T-helper 2 cell treated with Interferon-gamma antibody and Interleukin-4, amounts not matched to agents 100 ng/mL and 5 ng/mL, for 36 hours (primary cell): Measurements from ENCODE around the gene CACNB2. TPM values are rescaled to one million over a fixed set of nuclear protein-coding genes. Genes with fewer than 3 reads are reported as not detected.

Source experiments
- intact Hi-C: fragments of 100-400 bp; cut with micrococcal nuclease; formaldehyde crosslinking; loops from one replicate; pipeline ENCODE4 v1.15.1; 2023
- total RNA-seq: library from RNA; stranded (reverse); gene quantifications from 2 replicates; pipeline ENCODE4 v1.2.3, GENCODE V29; 2022

Gene CACNB2
- total RNA-seq, 1 donor from 2014 or later = 0.14 TPM

DNA sequence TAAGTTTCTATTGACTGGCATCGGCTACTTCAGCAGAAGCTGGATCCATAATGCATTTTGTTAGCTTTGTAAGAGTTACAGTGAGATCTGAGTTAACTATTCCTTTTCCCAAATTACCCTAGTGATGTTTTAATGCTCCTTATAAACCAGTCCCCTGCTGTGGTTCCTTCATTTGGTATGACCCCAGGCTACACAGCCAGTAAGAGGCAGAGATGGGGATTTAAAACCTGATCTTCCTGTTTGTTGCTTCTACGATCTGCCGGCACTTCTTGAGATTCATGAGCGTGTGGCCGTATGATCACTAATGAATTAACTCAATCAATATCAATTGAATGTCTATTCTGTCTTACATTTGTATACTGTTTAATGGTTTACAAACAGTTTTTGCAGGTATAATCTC lies 86.1 kb downstream of the CACNB2 start:
- intact Hi-C loops = no loop called here

DNA sequence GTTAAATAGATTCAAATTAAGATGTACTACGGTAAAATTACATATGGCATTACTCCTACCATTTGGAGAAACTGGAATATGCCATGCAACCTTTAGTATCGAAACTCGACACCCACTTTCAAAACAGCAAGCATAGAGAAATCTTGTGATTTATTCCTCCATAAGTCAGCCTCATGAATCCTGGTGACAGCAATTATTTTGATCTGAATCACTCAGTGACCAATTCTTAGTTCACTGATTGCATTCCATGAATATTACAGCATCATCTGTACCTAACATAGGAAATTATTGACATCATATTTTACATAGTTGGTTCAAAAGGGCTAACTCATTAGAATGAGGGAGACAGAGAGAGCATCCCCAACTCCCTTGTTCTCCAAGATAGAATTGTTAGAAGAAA lies 89.6 kb downstream of the CACNB2 start:
- intact Hi-C loops = no loop called here

DNA sequence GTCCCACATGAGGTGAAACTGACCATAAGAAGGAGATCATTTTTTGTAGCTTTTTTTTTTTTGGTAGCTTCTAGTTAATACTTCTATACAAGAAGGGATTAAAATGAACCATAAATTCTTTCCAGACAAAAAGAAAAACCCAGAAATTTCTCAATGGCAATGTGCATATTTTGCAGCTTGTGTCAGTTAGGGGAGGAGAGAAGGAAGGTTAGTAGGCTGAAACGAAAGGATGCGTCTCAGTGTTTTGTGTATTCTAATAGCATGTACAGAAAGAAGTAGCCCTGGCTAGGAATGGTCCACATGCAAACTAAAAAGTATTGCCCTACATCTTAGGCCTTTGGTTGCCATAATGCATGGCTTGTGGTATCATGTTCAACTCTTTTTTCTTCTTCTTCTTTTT lies 90.6 kb downstream of the CACNB2 start:
- intact Hi-C loops = no loop called here

DNA sequence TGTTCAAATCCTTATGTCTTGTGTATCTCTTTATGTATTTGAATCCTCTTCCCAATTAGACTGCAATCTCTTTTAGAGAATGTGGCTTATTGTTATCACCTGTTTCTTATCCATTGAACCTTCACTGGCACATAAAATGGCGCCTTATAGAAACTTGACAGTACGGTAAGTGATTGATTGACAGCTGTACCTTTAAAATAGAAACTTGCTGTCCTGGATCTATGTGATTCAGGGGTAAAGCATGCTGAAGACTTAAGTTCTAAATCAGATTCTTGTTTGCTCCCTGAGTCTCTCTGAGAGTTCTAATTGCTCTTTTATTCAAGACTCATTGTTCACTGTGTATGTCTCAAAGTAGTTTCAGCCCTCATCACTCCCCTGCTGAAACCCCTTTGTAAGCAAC lies 91.3 kb downstream of the CACNB2 start:
- intact Hi-C loops = no loop called here

DNA sequence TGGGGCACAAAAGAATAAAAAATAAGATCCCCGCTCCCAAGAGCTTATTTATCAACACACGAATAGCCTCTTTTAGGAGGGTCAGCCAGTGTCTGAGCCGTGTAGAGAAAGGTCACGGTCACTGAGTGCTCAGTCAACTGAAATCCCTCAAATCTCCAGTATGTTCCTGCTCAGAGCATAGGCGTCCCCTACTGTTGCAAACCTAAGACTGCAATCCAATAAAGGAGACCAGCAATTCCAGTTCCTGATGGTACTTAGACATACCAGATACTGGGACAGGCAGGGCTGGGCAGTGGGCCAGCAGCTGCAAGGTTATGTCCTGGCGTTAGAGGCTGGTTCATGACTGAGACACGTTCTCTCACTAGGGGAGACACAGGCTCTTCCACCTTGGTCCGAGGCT lies 93.6 kb downstream of the CACNB2 start:
- intact Hi-C loops = no loop called here

DNA sequence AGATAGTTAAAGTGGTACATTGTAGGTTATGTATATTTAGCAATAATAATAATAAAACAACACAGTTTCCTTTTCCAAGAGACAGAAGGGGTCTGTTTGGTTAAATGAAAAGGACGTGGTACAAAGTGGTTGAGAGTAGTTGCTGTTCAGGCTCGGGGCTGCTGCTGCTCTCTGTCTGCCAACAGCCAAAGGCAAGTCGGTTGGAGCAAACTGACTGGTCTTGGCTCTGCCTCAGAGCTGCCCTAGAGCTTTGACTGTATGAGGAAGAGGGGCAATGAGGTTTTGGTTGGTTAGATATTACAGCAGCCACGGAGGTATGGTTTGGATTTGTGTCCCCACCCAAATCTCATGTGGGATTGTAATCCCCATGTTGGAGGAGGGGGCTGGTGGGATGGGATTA lies 95.3 kb downstream of the CACNB2 start:
- intact Hi-C loops = loop anchor here (5.0 kb wide), 1 partner anchor 323 kb away; no protein-coding TSS in a partner anchor

DNA sequence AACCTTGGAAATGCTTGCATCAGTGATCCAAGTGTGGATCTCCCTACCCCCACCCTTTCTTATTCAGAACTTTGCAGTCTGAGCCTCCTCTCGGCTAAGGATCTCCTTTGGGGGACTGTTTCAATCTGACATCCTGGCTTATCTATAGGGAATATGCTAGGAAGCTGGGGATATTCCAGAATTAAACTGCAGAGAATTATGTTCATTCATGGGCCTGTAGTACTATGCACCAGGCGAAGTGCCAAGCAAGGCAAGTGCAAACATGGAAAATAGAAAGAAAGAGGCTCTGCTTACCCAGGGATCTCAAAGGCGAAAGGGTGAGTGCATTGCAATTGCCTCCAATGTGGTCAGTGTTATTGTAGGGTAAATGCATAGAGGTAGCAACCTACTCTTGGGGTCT lies 96.5 kb downstream of the CACNB2 start:
- intact Hi-C loops = loop anchor here (5.0 kb wide), 1 partner anchor 324 kb away; no protein-coding TSS in a partner anchor

DNA sequence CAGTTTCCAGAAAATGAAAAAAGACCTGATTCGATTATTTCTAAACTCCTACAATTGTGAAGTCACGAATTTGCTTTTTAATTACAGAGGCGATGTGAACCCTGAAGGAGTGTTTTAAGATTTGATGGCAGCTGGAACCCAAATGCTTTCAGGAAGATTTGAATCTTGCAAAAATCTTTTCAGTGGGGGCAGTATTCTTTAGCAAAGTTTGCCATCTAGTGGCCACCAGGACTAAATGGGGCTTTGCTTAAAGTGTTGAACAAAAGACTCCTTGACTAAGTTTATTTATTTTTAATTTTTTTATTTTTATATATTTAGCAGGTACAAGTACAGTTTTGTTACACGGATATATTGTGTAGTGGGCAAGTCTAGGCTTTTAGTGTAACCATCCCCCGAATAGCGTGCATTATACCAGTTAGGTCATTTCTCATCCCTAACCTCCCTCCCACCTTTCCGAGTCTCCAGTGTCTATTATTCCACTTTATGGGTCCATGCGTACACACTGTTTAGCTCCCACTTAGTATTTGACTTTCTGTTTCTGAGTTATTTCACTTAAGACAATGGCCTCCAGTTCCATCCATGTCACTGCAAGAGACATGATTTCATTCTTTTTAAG lies 98.8 kb downstream of the CACNB2 start:
- intact Hi-C loops = loop anchor here (5.0 kb wide), 1 partner anchor 327 kb away; no protein-coding TSS in a partner anchor

DNA sequence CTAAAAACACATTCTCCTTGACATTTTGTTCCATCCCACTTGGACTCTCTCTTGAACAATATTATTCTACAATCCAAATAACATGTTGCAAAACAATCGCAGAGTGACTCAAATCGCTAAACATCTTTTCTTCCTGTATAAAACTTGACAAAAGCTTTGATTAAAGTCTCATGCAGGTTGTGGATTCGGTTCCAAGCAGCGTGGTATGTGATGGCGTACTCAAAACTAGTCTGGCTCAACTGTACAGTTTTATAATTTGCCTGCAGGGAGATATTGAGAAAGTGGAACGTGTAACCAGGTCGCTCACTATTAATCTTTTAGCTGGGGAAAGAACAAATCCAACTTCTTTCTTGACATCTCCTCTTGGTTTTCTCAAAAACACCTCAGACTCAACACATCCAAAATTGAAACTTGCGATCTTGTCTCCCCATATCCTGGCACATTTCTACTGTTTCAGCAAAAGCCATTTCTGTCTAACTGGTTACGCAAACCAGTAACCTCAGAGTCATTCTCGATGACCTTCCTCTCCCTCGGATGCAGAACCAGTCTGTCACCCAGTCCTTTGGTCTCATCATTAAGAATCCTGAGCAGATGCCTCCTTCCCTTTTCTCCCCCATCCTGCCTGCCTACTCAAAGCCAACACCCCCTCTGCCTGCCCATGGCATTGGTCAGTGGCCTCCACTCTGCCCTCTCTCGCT lies 100.1 kb downstream of the CACNB2 start:
- intact Hi-C loops = no loop called here

DNA sequence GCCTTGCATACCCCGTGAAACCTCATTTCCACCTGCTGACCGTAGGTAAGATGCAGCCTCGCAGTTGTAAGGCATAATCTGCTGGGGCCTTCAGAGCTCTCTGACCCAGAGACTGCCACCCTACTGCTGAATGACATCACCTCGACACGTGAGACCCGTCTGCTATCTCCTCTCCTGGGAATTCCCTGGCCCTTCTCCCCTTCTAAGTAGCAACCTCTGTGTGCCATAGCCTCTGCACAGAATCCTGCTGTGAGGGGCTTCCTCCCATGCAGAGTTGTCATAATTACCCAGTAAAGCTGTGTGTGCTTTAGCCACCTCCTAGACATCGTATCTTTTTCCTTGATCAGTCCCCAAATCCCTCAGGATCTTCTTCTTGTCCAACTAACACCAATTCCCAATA lies 106.7 kb downstream of the CACNB2 start:
- intact Hi-C loops = no loop called here

DNA sequence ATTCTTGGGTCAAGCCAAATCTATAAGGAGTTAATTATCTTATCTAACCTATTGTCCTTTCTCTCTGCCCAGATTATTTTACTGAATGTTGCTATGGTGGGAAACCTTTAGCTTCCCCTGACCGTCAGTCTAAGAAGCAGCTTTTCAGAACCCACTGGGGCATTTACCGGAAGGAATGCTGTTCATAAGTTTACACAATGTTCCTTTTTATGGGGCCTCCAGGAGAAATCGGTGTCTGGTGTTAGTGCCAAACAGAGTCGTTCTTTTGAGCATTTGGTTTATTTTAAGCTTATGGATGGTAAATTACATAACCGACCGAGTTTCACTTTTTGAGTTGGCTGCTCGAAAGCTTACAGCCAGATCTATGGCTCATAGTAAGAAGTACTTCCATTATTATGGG lies 111.9 kb downstream of the CACNB2 start:
- intact Hi-C loops = no loop called here

DNA sequence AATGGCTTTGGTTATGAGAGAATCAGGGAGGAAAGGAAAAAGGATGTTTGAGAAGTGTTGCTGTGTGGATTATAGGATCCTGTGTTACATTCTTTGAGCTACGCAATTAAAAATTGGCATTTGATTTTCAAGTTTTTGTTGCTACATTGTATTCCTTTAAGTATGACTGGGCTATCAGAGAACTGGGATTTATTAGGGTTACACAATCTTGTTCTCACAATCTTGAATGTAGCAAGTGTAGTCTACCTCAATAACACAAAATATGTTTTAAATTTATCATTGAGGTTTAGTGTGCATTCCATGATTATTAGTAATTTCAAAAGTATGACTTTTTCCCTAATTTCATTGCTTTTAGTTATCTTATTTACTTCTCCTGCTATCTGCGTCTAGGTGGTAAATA lies 113.9 kb downstream of the CACNB2 start:
- intact Hi-C loops = no loop called here

DNA sequence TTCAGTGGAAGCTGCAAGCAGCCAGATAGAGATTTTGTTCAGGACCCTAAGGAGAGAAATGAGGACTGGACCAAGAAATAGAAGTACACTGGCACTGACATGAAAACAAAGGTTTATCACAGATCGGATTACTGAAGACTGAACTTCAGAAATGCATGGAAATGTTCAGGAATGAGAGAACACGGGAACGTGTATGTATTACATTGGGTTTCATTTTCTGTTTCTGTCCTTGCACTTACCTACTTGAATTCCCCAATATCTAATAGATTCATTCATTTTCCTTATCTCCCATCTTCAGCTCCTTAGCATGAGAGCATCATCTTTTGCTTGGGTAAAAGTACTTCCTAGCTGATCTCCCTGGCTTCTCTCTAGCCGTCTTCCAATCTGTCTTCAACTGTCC lies 114.5 kb downstream of the CACNB2 start:
- intact Hi-C loops = no loop called here

DNA sequence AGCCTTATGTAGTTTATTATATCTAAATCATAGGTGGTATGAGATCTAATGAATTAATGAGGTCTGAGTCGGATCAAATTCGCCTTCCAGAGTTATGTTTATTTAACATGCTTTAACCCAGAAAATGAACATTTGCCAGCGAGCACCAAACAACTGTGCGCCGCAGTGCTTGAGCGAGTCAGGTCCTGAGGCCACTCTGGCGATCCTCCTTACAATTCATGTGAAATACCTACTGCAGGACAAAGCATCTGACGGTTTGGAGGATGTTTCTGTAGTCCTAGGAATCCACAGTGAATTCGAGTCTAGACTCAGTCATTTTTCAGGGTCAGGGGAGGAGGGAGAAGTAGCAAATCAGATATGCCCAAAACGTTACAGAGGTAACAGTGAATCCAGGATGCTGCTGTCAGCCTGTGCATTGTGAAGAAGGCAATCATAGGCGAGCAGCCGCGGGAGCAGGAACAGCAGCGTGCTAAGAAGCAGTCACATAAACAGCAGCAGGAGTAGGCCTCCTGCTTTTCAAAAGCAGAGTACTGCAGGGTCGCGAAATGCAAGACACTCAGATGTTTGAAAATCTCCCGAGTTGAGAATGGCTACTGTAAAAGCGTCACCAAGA lies 120.2 kb downstream of the CACNB2 start:
- intact Hi-C loops = no loop called here

DNA sequence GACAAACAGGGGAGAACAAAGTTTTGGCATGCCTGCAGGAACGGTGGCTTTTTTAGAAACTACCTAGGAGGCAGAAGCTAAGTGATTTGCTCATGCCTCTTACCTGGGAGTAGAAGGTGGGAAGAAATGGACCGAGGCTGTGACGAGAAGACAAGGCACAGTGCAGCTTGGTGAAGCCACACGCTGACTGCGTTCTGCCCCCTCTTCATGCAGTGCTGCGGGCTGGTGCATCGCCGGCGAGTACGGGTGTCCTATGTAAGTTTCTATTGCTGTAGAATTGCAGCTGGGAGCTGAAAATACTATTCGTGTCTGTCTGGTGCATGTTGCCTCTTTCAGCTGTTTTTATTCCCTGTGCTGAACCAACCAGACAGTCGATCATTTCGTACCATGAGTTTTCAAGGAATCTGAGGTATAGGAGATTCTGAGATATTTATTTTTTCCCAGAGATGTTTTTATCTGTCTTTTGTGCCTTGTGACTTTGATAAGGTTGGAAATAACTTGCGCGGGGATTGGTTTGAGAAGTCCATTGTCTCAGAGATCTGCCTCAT lies 120.9 kb downstream of the CACNB2 start:
- intact Hi-C loops = no loop called here

DNA sequence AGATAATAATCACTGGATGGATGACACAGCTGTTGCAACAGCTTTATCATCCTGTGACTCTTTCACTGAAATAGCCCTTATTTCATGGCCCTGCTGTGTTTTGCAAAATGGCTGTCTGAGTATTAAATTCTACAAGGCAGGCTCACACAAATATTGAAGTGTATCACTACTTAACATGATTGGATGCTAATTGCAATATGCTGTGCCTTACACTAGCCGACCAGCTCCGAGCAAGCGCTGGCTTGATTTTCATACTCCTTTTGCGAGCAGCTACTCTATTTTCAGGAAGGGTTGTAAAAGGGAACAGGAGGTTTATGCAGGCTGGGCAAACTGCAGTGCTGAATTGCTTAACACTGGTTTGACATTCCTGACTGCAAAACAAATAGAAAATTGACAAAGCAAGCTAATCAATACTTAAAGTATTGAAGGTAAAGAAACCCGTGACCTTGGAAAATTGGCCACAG lies 121.6 kb downstream of the CACNB2 start:
- intact Hi-C loops = no loop called here

DNA sequence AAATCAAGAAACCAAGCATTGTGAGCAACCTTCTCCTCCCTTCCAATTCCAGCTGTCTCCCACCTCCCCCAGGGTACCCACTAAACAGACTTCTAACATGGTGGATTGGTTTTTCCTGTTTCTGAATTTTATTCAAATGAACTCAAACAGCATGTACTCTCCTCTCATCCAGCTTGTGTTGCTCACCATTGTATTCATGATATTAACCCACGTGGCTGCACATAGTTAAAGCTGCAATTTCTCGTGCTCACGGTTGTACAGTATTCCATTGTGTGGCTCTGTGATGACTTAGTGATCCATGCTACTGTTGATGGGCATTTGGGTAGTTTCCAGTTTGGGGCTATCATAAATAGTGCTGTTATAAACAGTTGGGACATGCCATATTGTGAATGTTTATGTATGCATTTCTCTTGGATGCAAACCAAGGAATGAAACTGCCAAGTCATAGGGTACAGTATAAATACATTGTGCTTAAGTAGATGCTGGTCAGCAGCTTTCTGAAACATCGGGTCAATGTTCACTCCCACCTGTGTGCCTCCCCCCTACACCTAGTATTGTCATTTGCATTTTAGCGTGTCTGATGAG lies 124.3 kb downstream of the CACNB2 start:
- intact Hi-C loops = no loop called here

DNA sequence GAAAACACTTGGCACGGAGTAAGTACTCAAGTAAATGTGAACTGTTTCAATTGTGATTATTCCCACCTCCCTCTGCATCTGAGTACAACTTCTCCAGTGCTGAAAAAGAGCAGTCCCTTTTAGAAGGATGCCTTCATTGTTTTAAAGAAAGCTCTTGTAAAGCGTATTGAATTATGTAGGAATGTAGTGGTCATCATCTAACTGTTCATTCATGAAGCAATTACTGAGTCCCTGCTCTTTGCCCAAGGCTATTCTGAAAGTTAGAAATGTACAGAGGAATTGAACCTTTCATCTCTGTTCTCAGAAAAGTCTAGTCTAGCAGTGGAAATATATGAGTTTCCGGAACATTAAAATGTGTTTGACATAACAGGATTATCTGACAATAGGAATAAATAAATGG lies 127.8 kb downstream of the CACNB2 start:
- intact Hi-C loops = no loop called here

DNA sequence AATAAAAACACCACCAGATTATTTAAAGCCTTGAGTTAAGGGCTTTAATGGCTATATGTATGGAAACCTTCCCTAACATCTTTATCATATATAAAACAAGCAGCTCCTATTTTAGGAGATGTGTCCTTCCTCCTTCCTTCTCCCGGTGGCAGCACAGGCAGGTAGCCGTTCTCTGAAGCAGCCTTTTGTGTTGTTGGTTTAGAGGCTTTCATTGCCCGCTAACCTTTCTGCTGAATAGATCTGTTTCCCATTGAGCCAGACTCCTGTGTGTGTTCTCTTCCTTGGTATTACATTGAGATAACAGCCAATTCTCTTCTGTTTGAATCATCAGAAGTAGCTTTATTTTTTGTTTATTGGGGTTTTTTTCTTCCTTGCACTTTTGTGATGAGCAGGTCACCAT lies 131.3 kb downstream of the CACNB2 start:
- intact Hi-C loops = no loop called here

DNA sequence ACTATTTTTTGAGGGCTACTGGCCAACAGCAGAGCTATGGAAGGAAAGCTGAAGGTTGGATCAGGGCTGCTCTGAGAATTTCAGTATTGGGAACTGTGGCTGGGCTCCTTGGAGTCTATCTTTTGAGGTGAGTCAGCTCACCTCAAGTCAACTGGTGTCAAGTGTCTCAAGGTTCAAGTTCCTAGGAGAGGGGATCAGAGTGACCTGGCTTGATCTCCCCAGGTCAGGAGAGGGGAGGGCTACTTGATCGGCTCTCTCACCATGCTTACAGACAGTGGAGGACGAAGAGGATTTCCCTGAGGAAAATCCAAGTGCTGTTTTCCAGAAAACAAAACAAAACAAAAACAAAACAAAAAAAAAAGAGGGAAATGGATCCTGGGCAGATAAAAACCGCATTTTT lies 132.8 kb downstream of the CACNB2 start:
- intact Hi-C loops = no loop called here

DNA sequence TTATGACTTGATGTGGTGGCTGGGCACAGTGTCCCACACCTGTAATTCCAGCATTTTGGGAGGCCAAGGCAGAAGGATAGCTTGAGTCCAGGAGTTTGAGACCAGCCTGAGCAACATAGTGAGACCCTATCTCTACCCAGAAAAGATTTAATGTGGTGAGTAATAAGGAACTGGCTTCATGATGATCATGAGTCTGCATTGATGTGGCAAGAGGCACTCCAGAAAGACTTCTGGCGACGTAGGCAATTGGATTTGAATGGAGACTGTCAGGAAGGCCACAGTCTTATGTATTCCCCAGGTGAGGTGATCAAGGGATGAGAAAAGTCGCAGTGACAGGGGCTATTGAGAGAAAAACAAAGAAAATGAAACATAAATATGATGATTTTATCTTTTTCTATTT lies 138.0 kb downstream of the CACNB2 start:
- intact Hi-C loops = no loop called here

DNA sequence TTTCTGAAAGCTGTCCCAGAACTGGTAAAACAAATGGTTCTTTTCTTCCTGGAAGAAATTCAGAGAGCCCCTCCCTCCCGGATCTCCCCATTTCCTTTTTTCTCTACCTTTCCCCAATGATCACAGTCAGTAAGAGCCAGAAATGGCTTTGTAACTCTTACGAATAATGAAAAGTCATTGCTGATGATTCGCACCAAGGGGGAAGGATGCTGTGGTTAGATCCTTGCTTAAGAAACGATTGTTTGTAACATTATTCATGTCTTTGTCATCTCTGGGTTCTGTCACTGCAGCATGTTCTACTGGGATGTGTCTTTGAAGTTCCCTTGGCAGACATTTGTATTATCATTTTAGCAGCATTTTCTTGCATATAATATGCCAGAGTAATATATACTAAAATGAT lies 138.9 kb downstream of the CACNB2 start:
- intact Hi-C loops = no loop called here
